Keratinocyte (primary cell): ENCODE measurements around the gene GOLGA7B. TPM values are rescaled to one million over a fixed set of nuclear protein-coding genes. Genes with fewer than 3 reads are reported as not detected.

Experiments used
- DNase-seq: peaks from one replicate; pipeline ENCODE4 v3.0.0-alpha.2; 2011; ENCODE audit warnings: low read depth, missing footprints, low spot score
- FAIRE-seq: peaks from 2 replicates; lab custom pipeline; 2011; peaks lifted over from hg19 to GRCh38; lab: Jason Lieb, UNC
- H2AFZ ChIP-seq: 2 replicates; pipeline ENCODE4 v1.6.0; 2012; ENCODE audit warnings: low read length, control low read depth, inconsistent platforms; ENCODE audit not compliant: control insufficient read depth
- H3K27ac ChIP-seq: 2 replicates; pipeline ENCODE4 v1.5.1; 2011; ENCODE audit warnings: low read length; ENCODE audit not compliant: control insufficient read depth, insufficient read depth
- H3K27me3 ChIP-seq: 3 replicates; pipeline ENCODE4 v1.6.0; 2011; ENCODE audit warnings: low read length; ENCODE audit not compliant: control insufficient read depth, insufficient read depth; ENCODE audit errors: extremely low read depth
- H3K36me3 ChIP-seq, 2 experiments: 2 replicates in 1 of 2; 3 replicates in 1 of 2; pipeline ENCODE4 v1.5.1; 2011; ENCODE audit warnings: low read length in 2 of 2, mild to moderate bottlenecking in 1 of 2; ENCODE audit not compliant: control insufficient read depth in 2 of 2, insufficient read depth in 2 of 2; ENCODE audit errors: extremely low read depth in 1 of 2
- H3K4me1 ChIP-seq: 3 replicates; pipeline ENCODE4 v1.5.1; 2011; ENCODE audit warnings: low read length; ENCODE audit not compliant: control insufficient read depth, insufficient read depth; ENCODE audit errors: extremely low read depth
- H3K4me2 ChIP-seq: 3 replicates; pipeline ENCODE4 v1.6.0; 2011; ENCODE audit warnings: low read depth, low read length; ENCODE audit not compliant: control insufficient read depth, insufficient read depth; ENCODE audit errors: extremely low read depth
- H3K4me3 ChIP-seq, 3 experiments: fragments of 200-600 bp in 1 of 3; sonication (generic) in 1 of 3; 2 replicates in 2 of 3; 3 replicates in 1 of 3; pipeline ENCODE4 v1.5.1; 2011 to 2016; ENCODE audit warnings: low read length in 3 of 3, mild to moderate bottlenecking in 3 of 3, control low read depth in 2 of 3, inconsistent platforms in 1 of 3, low read depth in 1 of 3, mixed read lengths in 1 of 3, mixed run types in 1 of 3, moderate library complexity in 1 of 3; ENCODE audit not compliant: control insufficient read depth in 2 of 3, insufficient read depth in 2 of 3; ENCODE audit errors: extremely low read depth in 1 of 3
- H3K79me2 ChIP-seq: 2 replicates; pipeline ENCODE4 v1.6.0; 2012; ENCODE audit warnings: low read length; ENCODE audit not compliant: control insufficient read depth, insufficient read depth
- H3K9ac ChIP-seq: 3 replicates; pipeline ENCODE4 v1.6.0; 2011; ENCODE audit warnings: low read length; ENCODE audit not compliant: control insufficient read depth, insufficient read depth; ENCODE audit errors: extremely low read depth
- H3K9me1 ChIP-seq: 3 replicates; pipeline ENCODE4 v1.6.0; 2011; ENCODE audit warnings: low read length; ENCODE audit not compliant: control insufficient read depth, insufficient read depth; ENCODE audit errors: extremely low read depth
- H3K9me3 ChIP-seq: 2 replicates; pipeline ENCODE4 v1.5.1; 2012; ENCODE audit warnings: low read depth, low read length; ENCODE audit not compliant: control insufficient read depth
- H4K20me1 ChIP-seq: 3 replicates; pipeline ENCODE4 v1.6.0; 2011; ENCODE audit warnings: low read length; ENCODE audit not compliant: control insufficient read depth, insufficient read depth; ENCODE audit errors: extremely low read depth
- CTCF ChIP-seq, 3 experiments: IDR thresholded peaks in 1 of 3; conservative IDR thresholded peaks in 1 of 3; optimal IDR thresholded peaks in 1 of 3; 2 replicates in 2 of 3; 3 replicates in 1 of 3; pipeline versions ENCODE3 to v1.5.1; 2011; ENCODE audit warnings: low read length in 3 of 3, mild to moderate bottlenecking in 3 of 3, moderate library complexity in 2 of 3, control low read depth in 1 of 3, inconsistent platforms in 1 of 3; ENCODE audit not compliant: insufficient read depth in 2 of 3; ENCODE audit errors: extremely low read depth in 1 of 3
- EZH2 ChIP-seq: IDR thresholded peaks from one replicate; pipeline ENCODE4 v1.6.1; 2012; ENCODE audit warnings: inconsistent platforms, mild to moderate bottlenecking, low read length, moderate library complexity
- dilution Hi-C: fragments of 300-500 bp; cut with MboI; formaldehyde crosslinking; loops from one replicate; pipeline ENCODE4 v1.7.0; 2020; ENCODE audit warnings: low sequenced_read_pairs; ENCODE audit not compliant: extremely low pct_ligation_motif_present
- polyA plus RNA-seq, 5 experiments: library from polyadenylated mRNA; depleted of rRNA in 3 of 5; stranded (reverse) in 3 of 5; stranded (forward) in 1 of 5; unstranded in 1 of 5; fragments of >200 nt; gene quantifications; 1 replicate in 1 of 5; 2 replicates in 3 of 5; 3 replicates in 1 of 5; pipeline versions ENCODE4 v1.2.1 to v1.2.3, GENCODE V29; 2011 to 2012; ENCODE audit warnings: missing spikeins in 2 of 5, low read depth in 1 of 5, low replicate concordance in 1 of 5

Gene GOLGA7B
- polyA plus RNA-seq, 1 donor (not counting 4 experiments of a cell fraction or from before 2014, with no cell fraction given) = 4.9 TPM

GRCh38 chr10:97904018-97904381 lies 54.4 kb downstream of the GOLGA7B start:
- FAIRE-seq (no peak), DNase-seq (no peak)
- no peak overlapping the region for H3K9ac ChIP-seq
- dilution Hi-C loops = no loop called here
- peaks cover 5% of the 10 kb centered on the region for H3K27me3 ChIP-seq
- H3K36me3 ChIP-seq = no peaks in the 10 kb centered on the region
- TF ChIP-seq EZH2 (no peak), CTCF (optimal IDR thresholded peaks at IDR 0.05 in 1 of 3, IDR thresholded peaks at IDR 0.05 in 1 of 3, conservative IDR thresholded peaks at IDR 0.05 in 1 of 3; ENCODE audit: extremely low read depth in 1 of 3, insufficient read depth in 2 of 3, low read length in 3 of 3) (no peak)
- no peaks in the 10 kb centered on the region for H3K79me2 ChIP-seq
- H3K4me1 ChIP-seq = no peaks in the 10 kb centered on the region
- H3K9me3 ChIP-seq = no peaks in the 10 kb centered on the region
- H2AFZ ChIP-seq = no peak overlapping the region
- H4K20me1 ChIP-seq = no peaks in the 10 kb centered on the region
- H3K4me3 ChIP-seq = no peak overlapping the region
- H3K9me1 ChIP-seq = no peaks in the 10 kb centered on the region
- H3K27ac ChIP-seq = no peak overlapping the region
- H3K4me2 ChIP-seq = no peak overlapping the region

GRCh38 chr10:97904576-97904975 lies 54.9 kb downstream of the GOLGA7B start:
- H3K36me3 ChIP-seq = no peaks in the 10 kb centered on the region
- no peak overlapping the region for H3K4me3 ChIP-seq
- H3K4me1 ChIP-seq = no peaks in the 10 kb centered on the region
- H3K27me3 ChIP-seq = peaks cover 5% of the 10 kb centered on the region
- dilution Hi-C loops = no loop called here
- no peak overlapping the region for H2AFZ ChIP-seq
- H3K4me2 ChIP-seq = no peak overlapping the region
- FAIRE-seq = no peak
- no peaks in the 10 kb centered on the region for H4K20me1 ChIP-seq
- no peaks in the 10 kb centered on the region for H3K9me1 ChIP-seq
- H3K9me3 ChIP-seq = no peaks in the 10 kb centered on the region
- DNase-seq = no peak
- no peak overlapping the region for H3K27ac ChIP-seq
- no peak overlapping the region for H3K9ac ChIP-seq
- H3K79me2 ChIP-seq = no peaks in the 10 kb centered on the region
- TF ChIP-seq EZH2 (no peak), CTCF (optimal IDR thresholded peaks at IDR 0.05 in 1 of 3, IDR thresholded peaks at IDR 0.05 in 1 of 3, conservative IDR thresholded peaks at IDR 0.05 in 1 of 3; ENCODE audit: extremely low read depth in 1 of 3, insufficient read depth in 2 of 3, low read length in 3 of 3) (no peak)
